GM06990 (cell line): ENCODE results near the gene NELFE.
A peak's percentile ranks its signal among the peaks of the same experiment; 100 is the strongest.
"Not testable (repeated sequence)": the region's sequence is repeated elsewhere in the genome, so short reads cannot be mapped to it uniquely, and the experiment has no call there.

Experiments used
- DNase-seq: peaks from one replicate; pipeline ENCODE4 v3.0.0-alpha.2; 2011; ENCODE audit not compliant: insufficient read length; ENCODE audit errors: extremely low read depth
- H3K27me3 ChIP-seq: replicated peaks from 2 replicates; pipeline ENCODE4 v1.6.0; 2011; ENCODE audit warnings: low read length; ENCODE audit not compliant: control insufficient read depth, insufficient read depth
- H3K36me3 ChIP-seq: 2 replicates; pipeline ENCODE4 v1.5.1; 2011; ENCODE audit warnings: low read length; ENCODE audit not compliant: control insufficient read depth, insufficient read depth
- H3K4me3 ChIP-seq: replicated peaks from 2 replicates; pipeline ENCODE4 v1.5.1; 2011; ENCODE audit warnings: low read depth, mild to moderate bottlenecking, control low read depth, low read length
- CTCF ChIP-seq: IDR thresholded peaks from 2 replicates; pipeline ENCODE4 v1.5.1; 2011; ENCODE audit warnings: low read length, control low read depth, mild to moderate bottlenecking, inconsistent platforms; ENCODE audit not compliant: insufficient read depth, poor library complexity, severe bottlenecking

NELFE gene

GRCh38 chr6:31958741-31959739 lies at the start of gene NELFE, which contains the start of gene SKIC2:
TSS of gene NELFE (minus strand) at chr6:31958971. CDS start at chr6:31958446, 525 bp downstream.
TSS of gene SKIC2 (plus strand) at chr6:31959175. CDS start at chr6:31959193, 18 bp downstream.
- peaks cover 39% of the 10 kb centered on the region for H3K36me3 ChIP-seq

GRCh38 chr6:32008037-32008436 lies 49.3 kb upstream of the NELFE start:
- not testable (repeated sequence) for H3K36me3 ChIP-seq, H3K4me3 ChIP-seq, DNase-seq, H3K27me3 ChIP-seq

More at GRCh38 chr6:31958741-31959739, at the start of gene NELFE, which contains the start of gene SKIC2:
- peak within 1 kb of the TSS; percentile 77 for H3K4me3 ChIP-seq
- DNase-seq, result peak; percentile 97
- no peak for TF ChIP-seq CTCF
- no peaks in the 10 kb centered on the region for H3K27me3 ChIP-seq

- not testable (repeated sequence) for H3K36me3 ChIP-seq, H3K4me3 ChIP-seq, DNase-seq, H3K27me3 ChIP-seq
These were observed 48.3 kb upstream of the NELFE start for GRCh38 chr6:32007086-32007485.

GRCh38 chr6:32005991-32006529 lies 47.3 kb upstream of the NELFE start:
- H3K27me3 ChIP-seq, H3K36me3 ChIP-seq, H3K4me3 ChIP-seq, DNase-seq: not testable (repeated sequence)

- H3K4me3 ChIP-seq, DNase-seq, H3K36me3 ChIP-seq, H3K27me3 ChIP-seq: not testable (repeated sequence)
These were observed 46.7 kb upstream of the NELFE start for GRCh38 chr6:32005538-32005880.

- H3K27me3 ChIP-seq, H3K4me3 ChIP-seq, H3K36me3 ChIP-seq, DNase-seq: not testable (repeated sequence)
These were observed 46.2 kb upstream of the NELFE start for GRCh38 chr6:32004864-32005537.

- H3K4me3 ChIP-seq, H3K27me3 ChIP-seq, H3K36me3 ChIP-seq, DNase-seq: not testable (repeated sequence)
These were observed 45.6 kb upstream of the NELFE start for GRCh38 chr6:32004393-32004792.

- H3K27me3 ChIP-seq, H3K36me3 ChIP-seq, DNase-seq, H3K4me3 ChIP-seq: not testable (repeated sequence)
These were observed 44.5 kb upstream of the NELFE start for GRCh38 chr6:32003301-32003700.

- not testable (repeated sequence) for DNase-seq, H3K4me3 ChIP-seq, H3K27me3 ChIP-seq, H3K36me3 ChIP-seq
These were observed 43.9 kb upstream of the NELFE start for GRCh38 chr6:32002546-32003268.

GRCh38 chr6:31996385-31996784 lies 37.6 kb upstream of the NELFE start:
- not testable (repeated sequence) for H3K27me3 ChIP-seq, DNase-seq, H3K36me3 ChIP-seq, H3K4me3 ChIP-seq

- H3K4me3 ChIP-seq, DNase-seq, H3K36me3 ChIP-seq, H3K27me3 ChIP-seq: not testable (repeated sequence)
These were observed 35.6 kb upstream of the NELFE start for GRCh38 chr6:31994421-31994820.

- not testable (repeated sequence) for H3K36me3 ChIP-seq, H3K27me3 ChIP-seq, H3K4me3 ChIP-seq, DNase-seq
These were observed 30.6 kb upstream of the NELFE start for GRCh38 chr6:31989363-31989762.
